ENCODE measurements around the gene FAM32A. TPM values are rescaled to one million over a fixed set of nuclear protein-coding genes. Genes with fewer than 3 reads are reported as not detected.
A peak's percentile ranks its signal among the peaks of the same experiment; 100 is the strongest.

Gene FAM32A
- 100 to 1,000 TPM in 1 of 2 donors, 10 to 100 TPM in 1; 81.6 to 134 TPM for total RNA-seq
- polyA plus RNA-seq (ENCODE audit: insufficient read length in 2 of 2) = 100 to 1,000 TPM; 128 to 142 TPM
- long read RNA-seq, donor 1, transcript FAM32A-201 (4 exons, 1,455 nt) = major isoform, 53 of 296 reads
- long read RNA-seq, donor 1, transcript FAM32A-205 (3 exons, 1,168 nt) = minor isoform, 28 of 296 reads
- long read RNA-seq, donor 1, partial matches to known transcripts = 213 of 296 reads
- long read RNA-seq, donor 1, other reads (novel, unspliced or antisense) = 0 of 296 reads
- long read RNA-seq, donor 2, transcript FAM32A-201 (4 exons, 1,455 nt) = major isoform, 24 of 31 reads
- long read RNA-seq, donor 2, transcript FAM32A-205 (3 exons, 1,168 nt) = minor isoform, 7 of 31 reads
- long read RNA-seq, donor 2, partial matches to known transcripts = 0 of 31 reads
- long read RNA-seq, donor 2, other reads (novel, unspliced or antisense) = 0 of 31 reads
- long read RNA-seq, donor 3, transcript FAM32A-201 (4 exons, 1,455 nt) = major isoform, 31 of 137 reads
- long read RNA-seq, donor 3, transcript FAM32A-205 (3 exons, 1,168 nt) = minor isoform, 17 of 137 reads
- long read RNA-seq, donor 3, partial matches to known transcripts = 89 of 137 reads
- long read RNA-seq, donor 3, other reads (novel, unspliced or antisense) = 0 of 137 reads
- long read RNA-seq, donor 4, transcript FAM32A-205 (3 exons, 1,168 nt) = minor isoform, 31 of 434 reads
- long read RNA-seq, donor 4, transcript FAM32A-201 (4 exons, 1,455 nt) = major isoform, 73 of 434 reads
- long read RNA-seq, donor 4, partial matches to known transcripts = 329 of 434 reads
- long read RNA-seq, donor 4, other reads (novel, unspliced or antisense) = 0 of 434 reads

DNA sequence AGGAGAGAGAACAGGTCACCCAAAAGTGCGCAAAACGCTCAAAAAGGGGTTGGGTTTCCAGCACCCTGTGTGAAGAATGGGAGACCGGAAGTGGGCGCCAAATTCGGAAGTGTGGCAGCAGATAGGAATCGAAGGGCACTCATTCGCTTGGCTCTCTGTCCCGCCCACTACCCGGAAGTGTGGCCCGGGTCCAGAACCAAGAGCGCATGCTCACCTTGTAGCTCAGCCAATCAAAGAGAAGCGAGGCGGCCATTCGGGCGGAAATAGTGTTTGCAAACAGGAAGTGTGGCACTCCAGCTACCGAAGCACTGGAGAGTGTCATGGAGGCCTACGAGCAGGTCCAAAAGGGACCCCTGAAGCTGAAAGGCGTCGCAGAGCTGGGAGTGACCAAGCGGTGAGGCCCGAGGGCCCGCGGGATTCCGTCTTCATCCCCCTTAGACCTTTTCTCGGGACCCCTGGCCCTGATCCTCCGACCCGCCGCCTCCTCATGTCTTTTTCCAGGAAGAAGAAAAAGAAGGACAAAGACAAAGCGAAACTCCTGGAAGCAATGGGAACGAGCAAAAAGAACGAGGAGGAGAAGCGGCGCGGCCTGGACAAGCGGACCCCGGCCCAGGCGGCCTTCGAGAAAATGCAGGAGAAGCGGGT lies at the start of gene FAM32A:
FAM32A (plus strand) TSS at position 288 of the 645 bp plus-strand sequence; CDS start at position 321, 33 bp downstream.
- Histone ChIP-seq H3K36me3 (ENCODE audit: control insufficient read depth, insufficient read depth, low read length) (peaks cover 27% of the 10 kb centered on the region), H3K27me3 (ENCODE audit: control insufficient read depth, insufficient read depth, low read length) (no peaks in the 10 kb centered on the region), H3K27ac (ENCODE audit: low read depth, low read length) (peak within 1 kb of the TSS; percentile 62), H3K9me3 (ENCODE audit: control insufficient read depth, insufficient read depth, low read length) (no peaks in the 10 kb centered on the region), H3K4me3 (ENCODE audit: low read depth, low read length) (peak within 1 kb of the TSS; percentile 89), H3K4me1 (ENCODE audit: control insufficient read depth, insufficient read depth, low read length) (peaks cover 15% of the 10 kb centered on the region)
- under 1% methylated on average over 39 of the region's 39 CpGs for WGBS (ENCODE audit: insufficient coverage)
- peak; percentile 99 to 100 (median 100) for DNase-seq (ENCODE audit: low read depth in 4 of 6, low spot score in 6 of 6)

DNA sequence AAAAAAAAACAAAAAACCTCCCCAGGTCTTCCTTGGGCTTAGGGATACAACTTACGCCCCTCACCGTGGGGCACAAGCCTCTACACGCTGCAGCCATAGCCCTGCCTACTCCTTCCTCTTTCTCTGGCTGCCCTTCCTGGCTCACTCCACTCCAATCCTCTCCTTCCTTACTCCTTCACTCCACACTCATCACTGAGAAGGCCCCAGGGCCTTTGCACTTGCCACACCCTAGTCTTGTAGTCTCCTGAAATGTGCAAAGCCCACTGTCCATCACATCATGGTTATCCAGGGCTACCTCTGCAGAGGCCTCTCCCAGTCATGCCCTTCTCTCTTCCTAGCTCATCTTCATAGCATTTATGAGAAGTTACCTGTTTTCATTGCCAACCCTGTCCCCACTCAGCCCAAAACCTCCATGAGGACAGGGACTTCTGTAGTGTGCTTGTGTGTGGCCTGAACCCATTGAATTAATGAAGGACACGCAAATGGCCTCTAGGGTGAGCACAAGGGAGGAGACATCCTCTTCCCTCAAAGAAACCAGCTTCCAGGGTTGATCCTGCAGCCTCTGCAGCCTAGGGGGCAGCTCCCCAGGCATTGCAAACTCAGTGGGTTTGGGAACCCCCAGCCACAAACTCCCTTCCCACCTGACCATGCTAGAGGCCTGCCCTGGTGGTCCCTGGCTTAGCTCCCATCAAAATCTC lies 49.6 kb upstream of the FAM32A start:
- Histone ChIP-seq H3K4me3 (ENCODE audit: low read depth, low read length) (no peak overlapping the region), H3K9me3 (ENCODE audit: control insufficient read depth, insufficient read depth, low read length) (no peaks in the 10 kb centered on the region), H3K27ac (ENCODE audit: low read depth, low read length) (no peak overlapping the region), H3K4me1 (ENCODE audit: control insufficient read depth, insufficient read depth, low read length) (no peaks in the 10 kb centered on the region), H3K27me3 (ENCODE audit: control insufficient read depth, insufficient read depth, low read length) (no peaks in the 10 kb centered on the region), H3K36me3 (ENCODE audit: control insufficient read depth, insufficient read depth, low read length) (peaks cover 45% of the 10 kb centered on the region)
- WGBS (ENCODE audit: insufficient coverage) = 79% methylated on average over 4 of the region's 4 CpGs
- no peak for DNase-seq (ENCODE audit: low read depth in 4 of 6, low spot score in 6 of 6)

DNA sequence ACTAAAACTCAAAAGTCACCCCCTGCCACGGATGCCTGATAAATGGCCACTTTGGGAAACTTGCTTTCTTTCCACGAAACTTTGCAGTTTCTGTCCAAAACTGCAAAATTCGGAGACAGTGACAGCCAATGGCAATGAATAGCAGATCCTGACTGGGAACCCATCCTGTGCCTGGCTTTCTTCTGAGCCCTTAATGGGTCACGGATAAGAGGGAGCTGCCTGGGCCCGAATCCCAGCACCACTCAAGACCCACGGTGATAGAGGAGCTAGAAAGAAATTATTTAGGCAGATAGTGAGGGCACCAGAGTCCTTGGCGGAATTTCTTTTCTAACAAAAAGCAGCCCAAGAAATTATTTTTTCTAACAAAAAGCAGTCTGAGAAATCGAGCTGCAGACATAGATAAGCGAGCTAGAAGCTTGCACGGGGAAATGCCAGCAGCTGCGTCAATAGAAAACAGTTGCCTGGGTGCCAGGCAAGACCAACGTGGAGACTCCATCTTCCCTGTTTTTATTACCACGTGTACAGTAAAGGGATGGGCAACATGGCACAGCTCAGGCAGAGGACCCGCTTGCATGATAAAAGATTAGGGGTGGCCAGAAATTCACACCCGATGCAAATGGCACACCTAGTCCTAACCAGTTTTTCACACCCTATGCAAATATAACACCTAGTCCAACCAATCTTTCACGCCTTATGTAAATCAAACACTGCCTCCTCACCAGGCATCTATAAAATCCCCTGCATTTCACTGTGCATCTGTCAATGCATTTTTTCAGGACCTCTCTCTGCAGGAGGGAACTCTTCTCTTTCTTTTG lies 48.8 kb upstream of the FAM32A start:
- H3K36me3 ChIP-seq (ENCODE audit: control insufficient read depth, insufficient read depth, low read length) = peaks cover 37% of the 10 kb centered on the region
- H3K9me3 ChIP-seq (ENCODE audit: control insufficient read depth, insufficient read depth, low read length) = no peaks in the 10 kb centered on the region
- H3K4me3 ChIP-seq (ENCODE audit: low read depth, low read length) = no peak overlapping the region
- DNase-seq (ENCODE audit: low read depth in 4 of 6, low spot score in 6 of 6) = no peak
- H3K4me1 ChIP-seq (ENCODE audit: control insufficient read depth, insufficient read depth, low read length) = no peaks in the 10 kb centered on the region
- H3K27me3 ChIP-seq (ENCODE audit: control insufficient read depth, insufficient read depth, low read length) = no peaks in the 10 kb centered on the region
- no peak overlapping the region for H3K27ac ChIP-seq (ENCODE audit: low read depth, low read length)
- 64% methylated on average over 13 of the region's 16 CpGs for WGBS (ENCODE audit: insufficient coverage)

DNA sequence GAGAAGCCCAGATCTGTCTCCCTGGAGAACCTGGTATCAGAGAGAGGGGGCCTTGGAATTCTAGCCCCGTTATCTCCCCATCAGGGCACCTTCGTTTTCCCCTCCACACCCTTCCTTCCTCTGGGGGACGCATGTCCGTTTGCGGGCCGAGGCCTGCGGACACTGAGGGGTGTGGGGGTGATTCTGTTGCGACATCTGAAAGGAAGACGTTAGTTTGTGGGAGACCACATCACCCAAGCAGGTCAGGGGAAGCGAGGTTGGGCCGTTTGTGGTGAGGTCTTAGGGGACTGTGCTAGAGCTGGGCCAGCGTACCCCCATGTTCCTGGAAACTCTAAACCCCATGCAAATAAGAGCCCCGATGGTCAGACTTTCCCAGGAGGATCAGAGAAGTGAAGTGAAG lies 45.5 kb upstream of the FAM32A start:
- no peaks in the 10 kb centered on the region for H3K27me3 ChIP-seq (ENCODE audit: control insufficient read depth, insufficient read depth, low read length)
- WGBS (ENCODE audit: insufficient coverage) = 78% methylated on average over 8 of the region's 13 CpGs

DNA sequence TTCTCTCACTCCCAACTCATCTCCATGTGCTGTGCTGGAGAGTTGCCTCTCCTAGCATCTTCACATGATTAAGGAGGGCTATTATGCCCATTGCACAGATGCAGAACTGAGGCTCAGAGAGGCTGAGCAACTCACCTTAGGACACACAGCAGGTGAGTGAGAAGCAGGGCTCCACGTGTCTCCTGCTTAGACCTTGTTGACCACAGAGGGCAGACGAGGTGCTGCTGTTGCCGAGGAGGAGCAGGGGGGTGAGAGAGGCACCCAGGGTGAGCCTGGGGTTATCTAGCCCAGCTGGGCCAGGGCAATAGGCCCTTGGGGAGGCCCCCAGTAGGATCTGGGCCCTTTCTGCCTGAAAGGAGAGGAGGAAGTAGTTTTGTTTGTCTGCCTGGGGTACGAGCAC lies 44.2 kb upstream of the FAM32A start:
- no peak overlapping the region for H3K27ac ChIP-seq (ENCODE audit: low read depth, low read length)
- H3K4me1 ChIP-seq (ENCODE audit: control insufficient read depth, insufficient read depth, low read length) = no peaks in the 10 kb centered on the region
- H3K9me3 ChIP-seq (ENCODE audit: control insufficient read depth, insufficient read depth, low read length) = no peaks in the 10 kb centered on the region
- DNase-seq (ENCODE audit: low read depth in 4 of 6, low spot score in 6 of 6) = no peak
- no peaks in the 10 kb centered on the region for H3K27me3 ChIP-seq (ENCODE audit: control insufficient read depth, insufficient read depth, low read length)
- H3K36me3 ChIP-seq (ENCODE audit: control insufficient read depth, insufficient read depth, low read length) = no peaks in the 10 kb centered on the region
- H3K4me3 ChIP-seq (ENCODE audit: low read depth, low read length) = no peak overlapping the region
- WGBS (ENCODE audit: insufficient coverage) = 48% methylated on average over 4 of the region's 4 CpGs

More for the DNA sequence above, 45.5 kb upstream of the FAM32A start:
- Histone ChIP-seq H3K9me3 (ENCODE audit: control insufficient read depth, insufficient read depth, low read length) (no peaks in the 10 kb centered on the region), H3K36me3 (ENCODE audit: control insufficient read depth, insufficient read depth, low read length) (peaks cover 4% of the 10 kb centered on the region), H3K4me1 (ENCODE audit: control insufficient read depth, insufficient read depth, low read length) (no peaks in the 10 kb centered on the region), H3K27ac (ENCODE audit: low read depth, low read length) (no peak overlapping the region), H3K4me3 (ENCODE audit: low read depth, low read length) (no peak overlapping the region)
- DNase-seq (ENCODE audit: low read depth in 4 of 6, low spot score in 6 of 6) = no peak

DNA sequence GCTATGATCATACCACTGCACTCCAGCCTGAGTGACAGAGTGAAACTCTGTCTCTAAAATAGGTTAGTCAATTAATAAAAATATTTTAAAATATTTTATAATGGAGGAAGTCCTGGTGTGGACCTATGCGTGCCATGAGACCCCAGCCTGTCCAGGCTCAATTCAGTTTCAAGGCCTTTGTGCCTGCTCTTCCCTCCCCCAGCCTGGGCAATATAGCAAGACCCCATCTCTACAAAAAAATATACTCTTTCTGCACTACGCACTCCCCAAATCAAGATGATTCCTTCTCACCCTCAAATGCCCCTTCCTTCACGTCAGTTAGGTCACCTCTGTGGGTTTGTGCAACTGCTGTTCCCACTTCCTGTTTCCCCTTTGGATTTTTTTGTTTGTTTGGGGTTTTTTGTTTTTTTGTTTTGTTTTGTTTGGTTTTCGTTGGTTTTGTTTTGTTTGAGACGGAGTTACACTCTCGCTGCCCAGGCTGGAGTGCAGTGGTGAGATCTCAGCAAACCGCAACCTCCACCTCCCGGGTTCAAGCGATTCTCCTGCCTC lies 43.1 kb upstream of the FAM32A start:
- DNase-seq (ENCODE audit: low read depth in 4 of 6, low spot score in 6 of 6) = no peak
- Histone ChIP-seq H3K27ac (ENCODE audit: low read depth, low read length) (no peak overlapping the region), H3K4me1 (ENCODE audit: control insufficient read depth, insufficient read depth, low read length) (no peaks in the 10 kb centered on the region), H3K27me3 (ENCODE audit: control insufficient read depth, insufficient read depth, low read length) (no peaks in the 10 kb centered on the region), H3K9me3 (ENCODE audit: control insufficient read depth, insufficient read depth, low read length) (no peaks in the 10 kb centered on the region), H3K4me3 (ENCODE audit: low read depth, low read length) (no peak overlapping the region), H3K36me3 (ENCODE audit: control insufficient read depth, insufficient read depth, low read length) (no peaks in the 10 kb centered on the region)
- whole genome bisulfite sequencing (ENCODE audit: insufficient coverage) = 89% methylated on average over 6 of the region's 9 CpGs

DNA sequence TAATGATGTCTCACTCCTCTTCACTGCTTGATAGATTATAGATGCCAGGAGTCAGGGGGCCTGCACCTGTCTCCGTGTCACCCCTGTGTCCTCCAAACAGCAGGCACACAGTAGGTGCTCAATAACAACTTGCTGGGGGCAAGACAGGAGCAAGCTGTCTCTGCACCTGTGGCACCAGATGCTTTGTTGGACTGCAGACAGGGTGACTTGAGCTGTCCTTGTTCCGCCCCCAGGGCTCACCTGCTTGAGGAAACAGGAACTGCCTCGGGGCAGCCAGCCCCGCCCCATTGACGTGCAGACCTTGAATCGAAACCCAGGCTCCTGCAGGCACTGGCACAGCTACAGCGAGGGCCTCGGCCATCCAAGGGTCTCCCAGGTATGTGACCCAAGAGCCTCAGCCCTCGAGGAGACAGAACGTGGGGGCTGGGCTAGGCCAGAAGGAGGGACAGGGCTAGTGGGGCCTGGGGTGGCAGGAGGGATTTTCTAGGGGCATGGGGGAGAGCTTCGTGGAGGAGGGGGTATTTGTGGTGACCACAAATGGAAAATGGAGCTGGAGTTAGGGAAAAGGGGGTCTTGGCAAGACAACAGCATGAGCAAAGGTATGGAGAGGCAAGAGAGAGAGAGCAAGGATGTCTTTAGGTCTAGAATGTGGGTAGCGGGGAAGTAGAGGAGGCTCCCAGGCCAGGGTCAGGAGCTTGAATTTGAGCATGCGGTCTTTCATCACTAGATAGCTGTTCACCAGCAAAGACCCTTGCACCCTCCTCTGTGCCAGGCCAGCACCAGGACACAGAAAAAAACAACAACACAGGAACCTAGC lies 41.6 kb upstream of the FAM32A start, which contains the start of gene HSH2D:
HSH2D (plus strand) TSS at position 287 of the 817 bp plus-strand sequence. CDS start 5,066 bp downstream, outside the sequence.
- Histone ChIP-seq H3K27ac (ENCODE audit: low read depth, low read length) (no peak within 1 kb of the TSS), H3K4me3 (ENCODE audit: low read depth, low read length) (no peak within 1 kb of the TSS), H3K36me3 (ENCODE audit: control insufficient read depth, insufficient read depth, low read length) (no peaks in the 10 kb centered on the region), H3K4me1 (ENCODE audit: control insufficient read depth, insufficient read depth, low read length) (no peaks in the 10 kb centered on the region), H3K9me3 (ENCODE audit: control insufficient read depth, insufficient read depth, low read length) (no peaks in the 10 kb centered on the region), H3K27me3 (ENCODE audit: control insufficient read depth, insufficient read depth, low read length) (no peaks in the 10 kb centered on the region)
- WGBS (ENCODE audit: insufficient coverage) = 43% methylated on average over 11 of the region's 13 CpGs
- DNase-seq (ENCODE audit: low read depth in 4 of 6, low spot score in 6 of 6) = no peak

DNA sequence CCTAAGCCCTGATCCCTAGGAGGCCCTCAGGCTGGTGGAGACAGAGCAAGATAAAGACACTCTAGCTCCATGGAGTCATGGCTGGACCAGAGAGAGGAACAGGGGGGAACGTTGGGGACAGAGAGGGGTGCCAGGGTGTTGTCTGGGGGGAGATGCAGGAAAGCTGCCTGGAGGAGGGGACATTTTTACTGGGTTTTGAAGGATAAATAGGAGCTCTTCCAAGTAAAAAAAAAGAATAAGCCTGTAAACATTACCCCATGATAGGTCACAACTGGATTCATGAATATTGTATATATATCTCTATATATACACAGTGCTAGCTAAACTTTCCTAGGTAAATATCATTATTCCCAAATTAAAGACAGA lies 41.0 kb upstream of the FAM32A start:
- Histone ChIP-seq H3K9me3 (ENCODE audit: control insufficient read depth, insufficient read depth, low read length) (no peaks in the 10 kb centered on the region), H3K36me3 (ENCODE audit: control insufficient read depth, insufficient read depth, low read length) (no peaks in the 10 kb centered on the region)
- 67% methylated on average over 1 of the region's 1 CpG for WGBS (ENCODE audit: insufficient coverage)

More for the DNA sequence above, 41.0 kb upstream of the FAM32A start:
- H3K27ac ChIP-seq (ENCODE audit: low read depth, low read length) = no peak overlapping the region
- H3K4me3 ChIP-seq (ENCODE audit: low read depth, low read length) = no peak overlapping the region
- no peaks in the 10 kb centered on the region for H3K4me1 ChIP-seq (ENCODE audit: control insufficient read depth, insufficient read depth, low read length)
- DNase-seq (ENCODE audit: low read depth in 4 of 6, low spot score in 6 of 6) = no peak
- no peaks in the 10 kb centered on the region for H3K27me3 ChIP-seq (ENCODE audit: control insufficient read depth, insufficient read depth, low read length)

All from spinal cord (tissue), 10 donors.